Heart right ventricle (tissue), 16 donors: Measurements from ENCODE around the gene ZFP90. TPM values are rescaled to one million over a fixed set of nuclear protein-coding genes. Genes with fewer than 3 reads are reported as not detected.
A peak's percentile ranks its signal among the peaks of the same experiment; 100 is the strongest.
"Not testable (repeated sequence)": the region's sequence is repeated elsewhere in the genome, so short reads cannot be mapped to it uniquely, and the experiment has no call there.

Experiments
- ATAC-seq, 8 donors: fragments of 200-7000 bp; cut with Tn5 transposase; one replicate each; pipeline ENCODE4 v1.9.1; 2020; ENCODE audit warnings: mild to moderate bottlenecking in 8 of 8, moderate library complexity in 8 of 8, moderate number of reproducible peaks in 1 of 8
- DNase-seq, 2 donors: peaks; one replicate each; pipeline ENCODE4 v3.0.0-alpha.2; 2020
- H3K27ac ChIP-seq, 10 donors: fragments of 200-600 bp; sonication (generic) in 2 of 10; one replicate each; pipeline versions ENCODE4 v1.5.0 to v1.8.0; 2020 to 2022; ENCODE audit warnings: mild to moderate bottlenecking in 3 of 10
- H3K27me3 ChIP-seq, 7 donors: fragments of 200-600 bp; one replicate each; pipeline ENCODE4 v1.8.0; 2021 to 2022; ENCODE audit warnings: mild to moderate bottlenecking in 2 of 7
- H3K36me3 ChIP-seq, 9 donors: fragments of 200-600 bp; sonication (generic) in 1 of 9; one replicate each; pipeline versions ENCODE4 v1.5.0 to v1.8.0; 2020 to 2022; ENCODE audit warnings: mild to moderate bottlenecking in 2 of 9
- H3K4me1 ChIP-seq, 9 donors: fragments of 200-600 bp; sonication (generic) in 1 of 9; one replicate each; pipeline versions ENCODE4 v1.5.0 to v1.8.0; 2020 to 2022; ENCODE audit warnings: mild to moderate bottlenecking in 4 of 9
- H3K4me3 ChIP-seq, 10 donors: fragments of 200-600 bp; sonication (generic) in 2 of 10; one replicate each; pipeline versions ENCODE4 v1.5.0 to v1.8.0; 2020 to 2022; ENCODE audit warnings: mild to moderate bottlenecking in 7 of 10, moderate library complexity in 2 of 10
- H3K9me3 ChIP-seq, 11 donors: fragments of 200-600 bp in 10 of 11; sonication (generic) in 2 of 11; one replicate each; pipeline versions ENCODE4 v1.5.0 to v1.8.0; 2013 to 2022; ENCODE audit warnings: mild to moderate bottlenecking in 2 of 11, control low read depth in 1 of 11, moderate library complexity in 1 of 11
- CTCF ChIP-seq, 9 donors: fragments of 200-600 bp; sonication (generic) in 2 of 9; IDR thresholded peaks; one replicate each; pipeline versions ENCODE4 v1.5.0 to v1.8.0; 2021 to 2022; ENCODE audit warnings: antibody characterized with exemption in 9 of 9, mild to moderate bottlenecking in 5 of 9, moderate library complexity in 1 of 9
- WGBS, 2 donors: extraction: QIAGEN DNeasy Blood & Tissue Kit; methylation state at CpG; one replicate each; pipeline ENCODE4 v1.1.7; 2013; ENCODE audit warnings: inconsistent platforms in 1 of 2; 5-methylcytosine and 5-hydroxymethylcytosine counted together
- intact Hi-C, 10 donors: fragments of 100-400 bp; cut with DNase I; formaldehyde crosslinking; loops; one replicate each; pipeline versions ENCODE4 v1.11.1 to v1.14.2; 2022
- polyA plus RNA-seq, 2 donors: library from polyadenylated mRNA; stranded (reverse); fragments of 200-250 nt; gene quantifications; one replicate each; pipeline ENCODE4 v1.2.3, GENCODE V29; 2013
- total RNA-seq, 10 donors: library from RNA; stranded (reverse); fragmentation: NEBNext Ultra II Directional in 3 of 10; extraction: Animal tissue kit (Norgen Biotek cat#: 25700) in 3 of 10; gene quantifications; one replicate each; pipeline versions ENCODE4 v1.2.1 to v1.2.4, GENCODE V29; 2021 to 2023
- donor health status: Arrhythmogenic right ventricular cardiomyopathy.
- donor health status: ischemic (EF 13 %, LVEDD 7.1; RV severe dilation, severe dysfunction).
- donor health status: healthy with polysubstance abuse.
- donor health status: DM: no; HTN: yes; CAD: no.
- donor health status: DM: no; HTN: no; CAD: no.
- donor health status: ischemic (EF 25% LVEDD 6.9; RV normal size, moderate dysfunction).
- donor health status: ischemic (EF 25% LVEDD 5.7; RV mildly dilated, moderate dysfunction).
- donor health status: healthy.
- donor health status: DM: yes; HTN: yes; CAD: no.
- donor health status: Ischemic cardiomyopathy.
- donor health status: ischemic (EF 35%, LVEDD 5.7; RV mildly dilated, moderate dysfunction).
- donor health status: nonischemic (EF 11% LVEDD 7.7; RV severe dilation, severe dysfunction).
- donor health status: DM: yes; HTN: yes; CAD: no.
- donor health status: PGD.
- donor health status: ischemic (EF 29% LVEDD 5.4; RV normal size, mild dysfunction).
- donor health status: nonischemic (EF 23%, LVEDD 6.1; RV moderate dilation, normal function).

ZFP90 gene
- total and polyA plus RNA-seq, 12 donors: 5.0 to 15.6 (median 11.9) TPM

- 80 to 90% methylated on average over 11 of the region's 11 CpGs for WGBS, 2 donors
- ATAC-seq (no peak), DNase-seq (no peak)
- Histone ChIP-seq H3K27ac (no peak overlapping the region), H3K4me3 (no peak overlapping the region), H3K4me1 (peaks cover 0 to 4% (median 0%) of the 10 kb centered on the region in 9 donors), H3K36me3 (no peaks in the 10 kb centered on the region), H3K9me3 (no peaks in the 10 kb centered on the region), H3K27me3 (peaks cover 0 to 11% (median under 1%) of the 10 kb centered on the region in 7 donors)
- no peak for TF ChIP-seq CTCF (IDR thresholded peaks at IDR 0.05)
- intact Hi-C loops: no loop called here
These were observed 46.9 kb upstream of the ZFP90 start for GRCh38 chr16:68492151-68492542.

- ATAC-seq (peak in 4 of 8 donors; percentile 12 to 56 (median 40)), DNase-seq (no peak)
- no peak for TF ChIP-seq CTCF (IDR thresholded peaks at IDR 0.05)
- Histone ChIP-seq H3K9me3 (no peaks in the 10 kb centered on the region), H3K27me3 (peaks cover 0 to 11% (median 5%) of the 10 kb centered on the region in 7 donors), H3K4me3 (no peak overlapping the region), H3K36me3 (no peaks in the 10 kb centered on the region), H3K27ac (no peak overlapping the region), H3K4me1 (no peaks in the 10 kb centered on the region)
- 71 to 73% methylated on average over 6 of the region's 6 CpGs for WGBS, 2 donors
- intact Hi-C loops: no loop called here
These were observed 46.3 kb upstream of the ZFP90 start for GRCh38 chr16:68492543-68493411.

- Histone ChIP-seq H3K27me3 (peaks cover 0 to 11% (median 5%) of the 10 kb centered on the region in 7 donors), H3K9me3 (no peaks in the 10 kb centered on the region), H3K36me3 (no peaks in the 10 kb centered on the region), H3K4me3 (no peak overlapping the region), H3K4me1 (no peaks in the 10 kb centered on the region), H3K27ac (no peak overlapping the region)
- WGBS, 2 donors: 87 to 94% methylated on average over 5 of the region's 5 CpGs
- intact Hi-C loops: no loop called here
- DNase-seq: no peak
- no peak for TF ChIP-seq CTCF (IDR thresholded peaks at IDR 0.05)
- ATAC-seq: peak in 1 of 8 donors; percentile 40
These were observed 45.5 kb upstream of the ZFP90 start for GRCh38 chr16:68493412-68494070.

GRCh38 chr16:68494261-68494660 is 44.8 kb upstream of the ZFP90 start:
- DNase-seq, H3K27me3 ChIP-seq, H3K4me3 ChIP-seq, H3K36me3 ChIP-seq, H3K9me3 ChIP-seq, ATAC-seq, H3K4me1 ChIP-seq, intact Hi-C loops, H3K27ac ChIP-seq: not testable (repeated sequence)
- WGBS, 2 donors: 89 to 90% methylated on average over 5 of the region's 5 CpGs
